ENCODE measurements around the gene DNAJC7.
A peak's percentile ranks its signal among the peaks of the same experiment; 100 is the strongest.
"Not testable (repeated sequence)": the region's sequence is repeated elsewhere in the genome, so short reads cannot be mapped to it uniquely, and the experiment has no call there.

DNAJC7 gene

GRCh38 chr17:42010898-42011516 lies 6.2 kb downstream of the DNAJC7 start:
- Histone ChIP-seq H3K9me3 (ENCODE audit: insufficient read depth, low read depth, low read length) (peaks cover 2% of the 10 kb centered on the region), H3K4me2 (ENCODE audit: low read length) (no peak overlapping the region), H4K91ac (ENCODE audit: low read depth, low read length) (no peak overlapping the region), H3K36me3 (ENCODE audit: control insufficient read depth in 1 of 2, insufficient read depth in 2 of 2, low read length in 2 of 2) (peaks cover 2 to 4% of the 10 kb centered on the region in 2 experiments), H3K27me3 (ENCODE audit: insufficient read depth, low read length) (no peaks in the 10 kb centered on the region), H2BK120ac (ENCODE audit: insufficient read depth, low read length, poor library complexity) (no peak overlapping the region), H2AFZ (ENCODE audit: insufficient read depth, low read length, poor library complexity) (no peak overlapping the region), H2AK5ac (ENCODE audit: low read length) (no peak overlapping the region), H3K14ac (ENCODE audit: low read length) (no peak overlapping the region), H4K8ac (ENCODE audit: low read depth, low read length) (no peak overlapping the region), H3K27ac (ENCODE audit: low read depth, low read length) (no peak overlapping the region), H2BK12ac (ENCODE audit: low read length) (no peak overlapping the region), H2BK5ac (ENCODE audit: low read depth, low read length, poor library complexity) (no peak overlapping the region), H3K79me1 (ENCODE audit: low read length) (no peaks in the 10 kb centered on the region), H3K79me2 (ENCODE audit: control insufficient read depth, insufficient read depth, low read length, poor library complexity) (peaks cover 12% of the 10 kb centered on the region), H3K4me1 (ENCODE audit: control insufficient read depth in 1 of 2, insufficient read depth in 2 of 2, low read length in 2 of 2) (peaks cover 0 to 4% of the 10 kb centered on the region in 2 experiments), H3K9ac (ENCODE audit: low read length) (no peak overlapping the region), H3K18ac (ENCODE audit: low read length) (no peak overlapping the region), H3K4me3 (ENCODE audit: low read depth, low read length) (no peak overlapping the region), H3K4ac (ENCODE audit: low read depth, low read length) (peak overlapping the region; percentile 64), H3K23ac (ENCODE audit: low read length) (no peak overlapping the region), H4K12ac (ENCODE audit: low read depth, low read length) (no peak overlapping the region)
- DNase-seq, result peak; percentile 16 to 51
- no CpG with 5 or more reads among the region's 3 CpGs for WGBS (ENCODE audit: extremely low coverage, insufficient coverage, insufficient read length)

- H3K9ac ChIP-seq (ENCODE audit: low read length); H3K18ac ChIP-seq (ENCODE audit: low read length); H2BK5ac ChIP-seq (ENCODE audit: low read depth, low read length, poor library complexity); H3K4me3 ChIP-seq (ENCODE audit: low read depth, low read length); H4K91ac ChIP-seq (ENCODE audit: low read depth, low read length); H3K4me1 ChIP-seq (ENCODE audit: control insufficient read depth in 1 of 2, insufficient read depth in 2 of 2, low read length in 2 of 2); H2BK12ac ChIP-seq (ENCODE audit: low read length); H3K9me3 ChIP-seq (ENCODE audit: insufficient read depth, low read depth, low read length); H2AK5ac ChIP-seq (ENCODE audit: low read length); H2AFZ ChIP-seq (ENCODE audit: insufficient read depth, low read length, poor library complexity); H3K23ac ChIP-seq (ENCODE audit: low read length); H3K79me1 ChIP-seq (ENCODE audit: low read length); H3K27me3 ChIP-seq (ENCODE audit: insufficient read depth, low read length); H4K12ac ChIP-seq (ENCODE audit: low read depth, low read length); H2BK120ac ChIP-seq (ENCODE audit: insufficient read depth, low read length, poor library complexity); H3K4me2 ChIP-seq (ENCODE audit: low read length); H3K14ac ChIP-seq (ENCODE audit: low read length); H4K8ac ChIP-seq (ENCODE audit: low read depth, low read length); H3K36me3 ChIP-seq (ENCODE audit: control insufficient read depth in 1 of 2, insufficient read depth in 2 of 2, low read length in 2 of 2): not testable (repeated sequence)
- Histone ChIP-seq H3K4ac (ENCODE audit: low read depth, low read length) (peak overlapping the region; percentile 64), H3K27ac (ENCODE audit: low read depth, low read length) (peak overlapping the region; percentile 17), H3K79me2 (ENCODE audit: control insufficient read depth, insufficient read depth, low read length, poor library complexity) (peaks cover 12% of the 10 kb centered on the region)
- no CpG with 5 or more reads among the region's 9 CpGs for WGBS (ENCODE audit: extremely low coverage, insufficient coverage, insufficient read length)
- peak in 1 of 2 donors; percentile 26 for DNase-seq
Measured at GRCh38 chr17:42010266-42010680, 7.0 kb downstream of the DNAJC7 start.

- H3K9me3 ChIP-seq (ENCODE audit: insufficient read depth, low read depth, low read length), result peaks cover 2% of the 10 kb centered on the region
- no peak overlapping the region for H3K4me2 ChIP-seq (ENCODE audit: low read length)
- H2BK120ac ChIP-seq (ENCODE audit: insufficient read depth, low read length, poor library complexity), result no peak overlapping the region
- H3K27ac ChIP-seq (ENCODE audit: low read depth, low read length), result no peak overlapping the region
- no CpG with 5 or more reads among the region's 4 CpGs for WGBS (ENCODE audit: extremely low coverage, insufficient coverage, insufficient read length)
- no peaks in the 10 kb centered on the region for H3K27me3 ChIP-seq (ENCODE audit: insufficient read depth, low read length)
- no peak for DNase-seq
- no peak overlapping the region for H2AK5ac ChIP-seq (ENCODE audit: low read length)
- H4K12ac ChIP-seq (ENCODE audit: low read depth, low read length), result no peak overlapping the region
- H3K36me3 ChIP-seq (ENCODE audit: control insufficient read depth in 1 of 2, insufficient read depth in 2 of 2, low read length in 2 of 2), result peaks cover 2 to 4% of the 10 kb centered on the region in 2 experiments
- no peak overlapping the region for H2BK5ac ChIP-seq (ENCODE audit: low read depth, low read length, poor library complexity)
- H4K8ac ChIP-seq (ENCODE audit: low read depth, low read length), result no peak overlapping the region
- H3K14ac ChIP-seq (ENCODE audit: low read length), result no peak overlapping the region
- no peak overlapping the region for H3K4me3 ChIP-seq (ENCODE audit: low read depth, low read length)
- H3K18ac ChIP-seq (ENCODE audit: low read length), result no peak overlapping the region
- H2AFZ ChIP-seq (ENCODE audit: insufficient read depth, low read length, poor library complexity), result no peak overlapping the region
- no peak overlapping the region for H3K23ac ChIP-seq (ENCODE audit: low read length)
- H3K4me1 ChIP-seq (ENCODE audit: control insufficient read depth in 1 of 2, insufficient read depth in 2 of 2, low read length in 2 of 2), result peaks cover 0 to 3% of the 10 kb centered on the region in 2 experiments
- no peak overlapping the region for H2BK12ac ChIP-seq (ENCODE audit: low read length)
- no peak overlapping the region for H3K9ac ChIP-seq (ENCODE audit: low read length)
- no peak overlapping the region for H4K91ac ChIP-seq (ENCODE audit: low read depth, low read length)
- H3K79me1 ChIP-seq (ENCODE audit: low read length), result no peaks in the 10 kb centered on the region
- H3K4ac ChIP-seq (ENCODE audit: low read depth, low read length), result peak overlapping the region; percentile 30
- peaks cover 12% of the 10 kb centered on the region for H3K79me2 ChIP-seq (ENCODE audit: control insufficient read depth, insufficient read depth, low read length, poor library complexity)
Measured at GRCh38 chr17:42009170-42009569, 8.1 kb downstream of the DNAJC7 start.

- H2AFZ ChIP-seq (ENCODE audit: insufficient read depth, low read length, poor library complexity), result no peak overlapping the region
- no CpG with 5 or more reads among the region's 1 CpG for WGBS (ENCODE audit: extremely low coverage, insufficient coverage, insufficient read length)
Measured at GRCh38 chr17:42005166-42005565, 12.1 kb downstream of the DNAJC7 start.

More at GRCh38 chr17:42005166-42005565, 12.1 kb downstream of the DNAJC7 start:
- H3K9me3 ChIP-seq (ENCODE audit: insufficient read depth, low read depth, low read length), result peaks cover 2% of the 10 kb centered on the region
- H3K27ac ChIP-seq (ENCODE audit: low read depth, low read length), result no peak overlapping the region
- H3K14ac ChIP-seq (ENCODE audit: low read length), result no peak overlapping the region
- H3K79me1 ChIP-seq (ENCODE audit: low read length), result no peaks in the 10 kb centered on the region
- no peak overlapping the region for H3K4me3 ChIP-seq (ENCODE audit: low read depth, low read length)
- no peak overlapping the region for H2BK5ac ChIP-seq (ENCODE audit: low read depth, low read length, poor library complexity)
- DNase-seq, result no peak
- H2BK12ac ChIP-seq (ENCODE audit: low read length), result no peak overlapping the region
- no peak overlapping the region for H4K8ac ChIP-seq (ENCODE audit: low read depth, low read length)
- H3K36me3 ChIP-seq (ENCODE audit: control insufficient read depth in 1 of 2, insufficient read depth in 2 of 2, low read length in 2 of 2), result peaks cover 10 to 16% of the 10 kb centered on the region in 2 experiments
- no peak overlapping the region for H3K23ac ChIP-seq (ENCODE audit: low read length)
- peaks cover 14% of the 10 kb centered on the region for H3K79me2 ChIP-seq (ENCODE audit: control insufficient read depth, insufficient read depth, low read length, poor library complexity)
- no peaks in the 10 kb centered on the region for H3K27me3 ChIP-seq (ENCODE audit: insufficient read depth, low read length)
- no peak overlapping the region for H3K4me2 ChIP-seq (ENCODE audit: low read length)
- no peak overlapping the region for H2BK120ac ChIP-seq (ENCODE audit: insufficient read depth, low read length, poor library complexity)
- no peak overlapping the region for H2AK5ac ChIP-seq (ENCODE audit: low read length)
- no peak overlapping the region for H3K9ac ChIP-seq (ENCODE audit: low read length)
- no peak overlapping the region for H4K91ac ChIP-seq (ENCODE audit: low read depth, low read length)
- H3K4ac ChIP-seq (ENCODE audit: low read depth, low read length), result no peak overlapping the region
- no peak overlapping the region for H4K12ac ChIP-seq (ENCODE audit: low read depth, low read length)
- no peaks in the 10 kb centered on the region for H3K4me1 ChIP-seq (ENCODE audit: control insufficient read depth in 1 of 2, insufficient read depth in 2 of 2, low read length in 2 of 2)
- H3K18ac ChIP-seq (ENCODE audit: low read length), result no peak overlapping the region

Measured in trophoblast cell (in vitro differentiated cells and primary cell).